ENCODE measurements around the gene COPB1. TPM values are rescaled to one million over a fixed set of nuclear protein-coding genes. Genes with fewer than 3 reads are reported as not detected.

COPB1 gene
- total RNA-seq, 4 donors from 2014 or later = 30.7 to 91.9 (median 60.9) TPM

GRCh38 chr11:14463623-14464022, 36.0 kb downstream of the COPB1 start:
- in situ Hi-C loops (cut with MboI; ENCODE audit: low pct_ligation_motif_present in 1 of 4, low pct_unique_long_range_greater_than_20kb in 1 of 4, low sequenced_read_pairs in 3 of 4) = loop anchor here in 1 of 4 donors (25.0 kb wide), 1 partner anchor 176 kb away; no protein-coding TSS in a partner anchor

DNA sequence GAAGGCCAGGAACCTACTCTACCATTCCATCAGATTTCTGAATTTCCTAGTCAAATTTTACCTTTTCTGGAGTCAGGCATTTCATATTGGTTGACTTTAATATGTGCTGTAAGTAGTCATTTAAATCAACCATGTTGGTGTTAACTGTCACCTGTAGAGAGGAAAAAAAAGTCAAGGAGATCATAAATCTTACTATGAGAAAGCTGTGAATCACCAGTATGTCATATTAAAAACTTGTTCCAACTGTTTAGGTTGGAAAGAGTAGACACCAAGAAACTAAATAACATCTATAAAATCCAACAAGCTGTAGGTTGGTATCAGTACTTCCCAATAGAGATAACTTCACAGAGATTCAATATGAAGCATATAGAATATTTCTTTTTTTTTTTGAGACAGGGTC, 39.5 kb downstream of the COPB1 start:
- Histone ChIP-seq H3K9me3 (no peaks in the 10 kb centered on the region), H3K4me1 (peaks cover 0 to 3% (median 0%) of the 10 kb centered on the region in 4 donors), H3K27ac (no peak overlapping the region), H3K36me3 (peaks cover 0 to 73% (median 34%) of the 10 kb centered on the region in 4 donors), H3K4me3 (no peak overlapping the region), H3K27me3 (no peaks in the 10 kb centered on the region)
- DNase-seq = no peak
- intact Hi-C loops (cut with DNase I; ENCODE audit: low total_unique reads) (no loop called here), in situ Hi-C loops (cut with MboI; ENCODE audit: low pct_ligation_motif_present in 1 of 4, low pct_unique_long_range_greater_than_20kb in 1 of 4, low sequenced_read_pairs in 3 of 4) (loop anchor here in 1 of 4 donors (25.0 kb wide), 1 partner anchor 173 kb away; no protein-coding TSS in a partner anchor)
- TF ChIP-seq CTCF (IDR thresholded peaks at IDR 0.05) (no peak), EP300 (IDR thresholded peaks at IDR 0.05; ENCODE audit: low read depth) (no peak)

More at GRCh38 chr11:14463623-14464022, 36.0 kb downstream of the COPB1 start:
- Histone ChIP-seq H3K27me3 (no peaks in the 10 kb centered on the region), H3K4me1 (peaks cover 0 to 3% (median 0%) of the 10 kb centered on the region in 4 donors), H3K9me3 (no peaks in the 10 kb centered on the region), H3K27ac (no peak overlapping the region), H3K4me3 (no peak overlapping the region), H3K36me3 (peaks cover 0 to 88% (median 42%) of the 10 kb centered on the region in 4 donors)
- intact Hi-C loops (cut with DNase I; ENCODE audit: low total_unique reads) = loop anchor here (1.0 kb wide), 1 partner anchor 20 kb away; no protein-coding TSS in a partner anchor
- DNase-seq = no peak
- TF ChIP-seq EP300 (IDR thresholded peaks at IDR 0.05; ENCODE audit: low read depth) = no peak
- no peak for TF ChIP-seq POLR2A (IDR thresholded peaks at IDR 0.05)
- TF ChIP-seq POLR2AphosphoS5 (IDR thresholded peaks at IDR 0.05) = no peak
- no peak for TF ChIP-seq CTCF (IDR thresholded peaks at IDR 0.05)
- 75 to 91% methylated on average over 2 of the region's 2 CpGs for WGBS, 2 donors (ENCODE audit: low coverage in 1 of 2)

DNA sequence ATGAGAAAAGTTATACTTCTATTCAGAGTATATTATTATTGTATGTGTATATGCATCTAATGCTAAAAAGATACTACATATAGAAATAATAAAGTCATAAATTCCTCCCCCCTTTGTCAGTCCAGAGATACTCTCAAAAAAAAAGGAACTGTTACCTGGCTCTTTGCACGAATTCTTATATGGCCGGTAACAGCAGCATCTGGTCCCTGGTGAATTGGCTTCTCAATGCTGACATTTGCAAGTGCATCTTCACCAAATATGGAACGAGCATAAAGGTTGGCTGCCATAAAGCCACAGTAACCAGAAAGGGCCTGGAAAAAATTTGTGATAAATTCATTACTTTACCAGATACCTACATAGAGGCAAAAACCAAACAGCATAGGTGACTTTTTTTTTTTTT, 41.2 kb downstream of the COPB1 start:
- intact Hi-C loops (cut with DNase I; ENCODE audit: low total_unique reads) (loop anchor here (5.0 kb wide), 1 partner anchor 156 kb away; no protein-coding TSS in a partner anchor), in situ Hi-C loops (cut with MboI; ENCODE audit: low pct_ligation_motif_present in 1 of 4, low pct_unique_long_range_greater_than_20kb in 1 of 4, low sequenced_read_pairs in 3 of 4) (loop anchor here (10.0 to 25.0 kb wide), 3 partner anchors 154 to 171 kb away; no protein-coding TSS in a partner anchor)
- no peaks in the 10 kb centered on the region for H3K9me3 ChIP-seq
- TF ChIP-seq EP300 (IDR thresholded peaks at IDR 0.05; ENCODE audit: low read depth) (no peak), POLR2A (IDR thresholded peaks at IDR 0.05) (no peak), CTCF (IDR thresholded peaks at IDR 0.05) (no peak), POLR2AphosphoS5 (IDR thresholded peaks at IDR 0.05) (no peak)
- 78 to 89% methylated on average over 3 of the region's 3 CpGs for WGBS, 2 donors (ENCODE audit: low coverage in 1 of 2)
- H3K27ac ChIP-seq = no peak overlapping the region
- no peaks in the 10 kb centered on the region for H3K4me1 ChIP-seq
- H3K27me3 ChIP-seq = no peaks in the 10 kb centered on the region
- H3K4me3 ChIP-seq = no peak overlapping the region
- no peak for DNase-seq
- peaks cover 0 to 58% (median 26%) of the 10 kb centered on the region in 4 donors for H3K36me3 ChIP-seq

DNA sequence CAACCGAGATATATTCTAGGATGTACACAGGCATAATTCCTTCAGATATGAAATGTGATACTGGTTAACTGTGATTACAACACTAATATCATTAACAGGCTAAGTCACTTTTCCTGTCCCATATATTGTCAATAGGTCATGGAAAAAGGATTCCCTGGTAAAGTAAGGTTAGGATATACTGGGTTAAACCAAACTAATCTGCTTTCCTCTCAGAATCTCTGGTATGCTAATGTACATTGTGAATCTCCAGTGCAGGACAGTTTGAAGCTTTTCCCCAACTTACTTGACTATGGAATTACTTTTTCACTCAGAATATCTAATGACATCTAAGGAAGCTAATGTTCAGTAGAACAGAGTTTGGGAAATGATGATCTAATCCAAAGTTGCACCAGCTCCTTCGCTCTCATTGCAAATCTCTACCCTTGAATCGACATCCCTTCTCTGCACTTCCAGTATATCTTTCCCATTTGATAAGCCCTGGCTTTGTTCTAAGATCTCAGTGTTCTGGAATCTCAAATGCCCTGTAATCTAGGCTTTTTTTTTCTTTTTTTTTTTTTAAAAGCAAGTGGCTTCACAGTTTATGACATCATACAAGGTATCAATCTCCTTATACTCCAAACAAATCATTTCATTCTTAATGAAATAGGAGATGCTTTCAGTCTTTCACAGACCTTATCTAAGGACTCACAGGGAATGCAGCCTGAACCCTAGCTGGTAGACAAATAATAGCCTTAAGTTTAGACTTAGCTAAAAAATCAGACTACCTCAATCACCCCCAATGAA, 43.8 kb downstream of the COPB1 start:
- Histone ChIP-seq H3K27ac (no peak overlapping the region), H3K9me3 (no peaks in the 10 kb centered on the region), H3K4me1 (no peaks in the 10 kb centered on the region), H3K27me3 (no peaks in the 10 kb centered on the region), H3K36me3 (peaks cover 0 to 33% (median 16%) of the 10 kb centered on the region in 4 donors), H3K4me3 (no peak overlapping the region)
- no peak for DNase-seq
- WGBS, 2 donors (ENCODE audit: low coverage in 1 of 2) = 75 to 83% methylated on average over 1 to 3 of the region's 3 CpGs
- in situ Hi-C loops (cut with MboI; ENCODE audit: low pct_ligation_motif_present in 1 of 4, low pct_unique_long_range_greater_than_20kb in 1 of 4, low sequenced_read_pairs in 3 of 4) = loop anchor here (10.0 to 25.0 kb wide), 3 partner anchors 151 to 169 kb away; no protein-coding TSS in a partner anchor
- intact Hi-C loops (cut with DNase I; ENCODE audit: low total_unique reads) = loop anchor here (5.0 kb wide), 1 partner anchor 154 kb away; no protein-coding TSS in a partner anchor
- TF ChIP-seq POLR2AphosphoS5 (IDR thresholded peaks at IDR 0.05) (no peak), CTCF (IDR thresholded peaks at IDR 0.05) (no peak), EP300 (IDR thresholded peaks at IDR 0.05; ENCODE audit: low read depth) (no peak), POLR2A (IDR thresholded peaks at IDR 0.05) (no peak)

Data from transverse colon (tissue), 4 donors.